ENCODE measurements around the gene PMEPA1.
A peak's percentile ranks its signal among the peaks of the same experiment; 100 is the strongest.

Gene PMEPA1

DNA sequence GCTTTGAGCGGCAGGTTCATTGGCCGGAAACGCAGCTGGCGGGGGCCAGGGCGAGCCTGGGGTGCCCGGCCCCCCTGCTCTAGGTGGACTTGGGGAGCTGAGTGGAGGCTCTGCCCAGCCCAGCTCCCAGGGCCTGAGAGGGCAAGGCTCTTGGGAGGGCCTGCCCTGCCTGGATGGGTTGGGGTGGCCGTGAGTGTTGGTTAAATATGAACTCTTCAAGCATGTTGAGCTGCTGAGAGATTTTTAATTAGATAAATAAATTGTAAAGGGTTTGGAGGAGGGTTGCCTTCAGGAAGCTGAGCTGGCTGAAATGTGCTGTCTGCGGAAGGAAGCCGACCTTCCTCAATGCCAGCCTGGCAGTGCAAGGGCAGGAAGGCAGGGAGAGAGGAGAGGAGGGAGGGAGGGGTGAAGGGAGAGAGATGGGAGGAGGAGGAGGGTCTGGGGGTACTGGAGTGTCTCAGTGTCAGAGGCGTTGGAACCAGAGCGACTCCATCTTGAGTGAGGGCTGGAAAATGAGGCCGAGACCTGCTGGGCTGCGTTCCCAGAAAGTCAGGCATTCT lies 39.4 kb upstream of the PMEPA1 start:
- Histone ChIP-seq H3K9me3 (ENCODE audit: control insufficient read depth in 1 of 2, low read length in 2 of 2) (no peaks in the 10 kb centered on the region), H3K4me3 (ENCODE audit: low read depth in 1 of 2, low read length in 2 of 2) (peak overlapping the region in 1 of 2 donors; percentile 54), H3K27ac (ENCODE audit: low read depth, low read length) (peak overlapping the region; percentile 18)

GRCh38 chr20:57748601-57749130 lies 38.9 kb upstream of the PMEPA1 start:
- Histone ChIP-seq H3K4me1 (ENCODE audit: control insufficient read depth in 1 of 2, insufficient read depth in 2 of 2, low read length in 2 of 2) (peaks cover 11 to 17% of the 10 kb centered on the region in 2 donors), H3K27me3 (ENCODE audit: control insufficient read depth in 1 of 2, insufficient read depth in 2 of 2, low read length in 2 of 2) (peaks cover 22 to 35% of the 10 kb centered on the region in 2 donors), H3K9me3 (ENCODE audit: control insufficient read depth in 1 of 2, low read length in 2 of 2) (no peaks in the 10 kb centered on the region), H3K9ac (ENCODE audit: low read depth in 1 of 2, low read length in 2 of 2) (no peak overlapping the region), H3K4me3 (ENCODE audit: low read depth in 1 of 2, low read length in 2 of 2) (peak overlapping the region in 1 of 2 donors; percentile 54), H3K36me3 (ENCODE audit: control insufficient read depth in 1 of 2, insufficient read depth in 2 of 2, low read length in 2 of 2) (no peaks in the 10 kb centered on the region), H3K27ac (ENCODE audit: low read depth, low read length) (peak overlapping the region; percentile 18)

More for the DNA sequence above, 39.4 kb upstream of the PMEPA1 start:
- Histone ChIP-seq H3K9ac (ENCODE audit: low read depth in 1 of 2, low read length in 2 of 2) (no peak overlapping the region), H3K4me1 (ENCODE audit: control insufficient read depth in 1 of 2, insufficient read depth in 2 of 2, low read length in 2 of 2) (peaks cover 11 to 17% of the 10 kb centered on the region in 2 donors), H3K27me3 (ENCODE audit: control insufficient read depth in 1 of 2, insufficient read depth in 2 of 2, low read length in 2 of 2) (peaks cover 22 to 37% of the 10 kb centered on the region in 2 donors), H3K36me3 (ENCODE audit: control insufficient read depth in 1 of 2, insufficient read depth in 2 of 2, low read length in 2 of 2) (no peaks in the 10 kb centered on the region)

DNA sequence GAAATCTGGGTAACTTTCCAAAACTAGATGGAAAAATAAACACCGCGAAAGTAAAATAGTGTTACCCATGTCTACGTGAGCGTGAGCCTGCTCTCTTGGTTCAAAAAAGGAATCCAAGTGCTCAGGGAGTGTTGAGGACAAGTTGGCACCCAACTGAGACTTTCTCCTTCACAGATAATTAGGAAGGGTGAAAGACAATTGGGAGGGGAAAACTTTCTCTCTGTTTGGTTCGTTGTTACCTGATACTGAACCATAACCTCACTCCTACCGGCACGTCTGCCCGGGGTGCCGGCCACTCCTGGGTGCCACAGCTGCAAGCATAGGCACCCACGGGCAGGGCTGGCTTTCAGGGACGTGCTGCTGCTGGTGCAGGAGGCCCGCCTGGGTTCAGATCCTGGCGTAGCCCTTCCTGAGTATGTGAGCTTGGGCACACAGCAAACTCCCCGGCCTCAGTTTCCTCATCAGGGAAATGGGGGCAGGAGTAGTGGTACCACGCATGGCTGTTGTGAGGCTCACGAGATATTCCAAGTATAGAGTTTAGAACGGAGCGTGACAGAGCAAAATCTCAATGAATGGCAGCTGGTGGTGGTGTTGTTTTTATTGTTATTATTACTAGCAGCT lies 38.2 kb upstream of the PMEPA1 start:
- H3K9ac ChIP-seq (ENCODE audit: low read depth in 1 of 2, low read length in 2 of 2): no peak overlapping the region
- no peak overlapping the region for H3K4me3 ChIP-seq (ENCODE audit: low read depth in 1 of 2, low read length in 2 of 2)
- peaks cover 11 to 17% of the 10 kb centered on the region in 2 donors for H3K4me1 ChIP-seq (ENCODE audit: control insufficient read depth in 1 of 2, insufficient read depth in 2 of 2, low read length in 2 of 2)

GRCh38 chr20:57746832-57747404 lies 37.1 kb upstream of the PMEPA1 start:
- H3K27ac ChIP-seq (ENCODE audit: low read depth, low read length): no peak overlapping the region
- no peaks in the 10 kb centered on the region for H3K36me3 ChIP-seq (ENCODE audit: control insufficient read depth in 1 of 2, insufficient read depth in 2 of 2, low read length in 2 of 2)
- no peak overlapping the region for H3K4me3 ChIP-seq (ENCODE audit: low read depth in 1 of 2, low read length in 2 of 2)
- H3K27me3 ChIP-seq (ENCODE audit: control insufficient read depth in 1 of 2, insufficient read depth in 2 of 2, low read length in 2 of 2): peaks cover 33 to 38% of the 10 kb centered on the region in 2 donors
- H3K9ac ChIP-seq (ENCODE audit: low read depth in 1 of 2, low read length in 2 of 2): no peak overlapping the region
- peaks cover 11 to 17% of the 10 kb centered on the region in 2 donors for H3K4me1 ChIP-seq (ENCODE audit: control insufficient read depth in 1 of 2, insufficient read depth in 2 of 2, low read length in 2 of 2)
- H3K9me3 ChIP-seq (ENCODE audit: control insufficient read depth in 1 of 2, low read length in 2 of 2): no peaks in the 10 kb centered on the region

More for the DNA sequence above, 38.2 kb upstream of the PMEPA1 start:
- peaks cover 22 to 35% of the 10 kb centered on the region in 2 donors for H3K27me3 ChIP-seq (ENCODE audit: control insufficient read depth in 1 of 2, insufficient read depth in 2 of 2, low read length in 2 of 2)
- no peaks in the 10 kb centered on the region for H3K9me3 ChIP-seq (ENCODE audit: control insufficient read depth in 1 of 2, low read length in 2 of 2)
- H3K36me3 ChIP-seq (ENCODE audit: control insufficient read depth in 1 of 2, insufficient read depth in 2 of 2, low read length in 2 of 2): no peaks in the 10 kb centered on the region
- no peak overlapping the region for H3K27ac ChIP-seq (ENCODE audit: low read depth, low read length)

DNA sequence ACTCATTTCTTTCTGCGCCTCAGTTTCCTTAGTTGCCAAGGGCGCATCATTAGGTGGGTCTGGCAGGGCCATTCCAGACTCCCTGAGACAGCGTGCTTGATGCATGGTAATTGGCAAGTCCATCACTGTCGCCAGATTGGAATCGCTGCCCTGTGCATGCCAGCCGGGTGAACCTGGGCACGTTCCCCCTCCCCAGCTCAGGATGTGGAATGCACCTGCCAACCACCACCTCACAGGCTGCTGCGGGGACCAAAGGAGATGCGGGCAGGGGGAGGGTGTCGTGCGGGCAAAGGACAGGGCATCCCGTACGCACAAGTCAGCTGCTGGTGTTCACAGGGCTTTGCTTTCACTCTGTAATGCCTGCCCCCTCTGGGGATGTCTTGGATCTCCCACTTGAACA lies 36.4 kb upstream of the PMEPA1 start:
- Histone ChIP-seq H3K9ac (ENCODE audit: low read depth in 1 of 2, low read length in 2 of 2) (no peak overlapping the region), H3K27ac (ENCODE audit: low read depth, low read length) (no peak overlapping the region), H3K4me1 (ENCODE audit: control insufficient read depth in 1 of 2, insufficient read depth in 2 of 2, low read length in 2 of 2) (peaks cover 11 to 17% of the 10 kb centered on the region in 2 donors), H3K36me3 (ENCODE audit: control insufficient read depth in 1 of 2, insufficient read depth in 2 of 2, low read length in 2 of 2) (no peaks in the 10 kb centered on the region), H3K27me3 (ENCODE audit: control insufficient read depth in 1 of 2, insufficient read depth in 2 of 2, low read length in 2 of 2) (peaks cover 32 to 34% of the 10 kb centered on the region in 2 donors), H3K4me3 (ENCODE audit: low read depth in 1 of 2, low read length in 2 of 2) (no peak overlapping the region), H3K9me3 (ENCODE audit: control insufficient read depth in 1 of 2, low read length in 2 of 2) (no peaks in the 10 kb centered on the region)

DNA sequence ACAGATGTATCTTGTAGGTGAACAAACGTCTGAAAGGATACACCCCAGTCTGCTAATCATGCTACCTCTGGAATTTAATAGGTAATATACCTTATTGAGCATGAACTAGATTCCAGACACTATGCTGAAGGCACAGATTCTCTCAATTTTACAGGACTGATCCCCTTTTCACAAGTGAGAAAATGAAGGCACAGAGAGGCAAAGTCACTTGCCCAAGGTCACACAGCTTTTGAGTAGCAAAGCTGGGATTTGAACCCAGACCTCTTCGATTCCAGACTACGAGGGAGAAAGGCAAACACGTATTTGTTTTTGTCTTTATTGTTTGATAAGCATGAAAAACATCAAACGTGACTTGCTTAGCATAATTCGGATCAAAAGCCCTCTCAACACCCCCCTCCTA lies 34.4 kb upstream of the PMEPA1 start:
- H3K27me3 ChIP-seq (ENCODE audit: control insufficient read depth in 1 of 2, insufficient read depth in 2 of 2, low read length in 2 of 2): peaks cover 26 to 29% of the 10 kb centered on the region in 2 donors
- no peak overlapping the region for H3K27ac ChIP-seq (ENCODE audit: low read depth, low read length)
- H3K36me3 ChIP-seq (ENCODE audit: control insufficient read depth in 1 of 2, insufficient read depth in 2 of 2, low read length in 2 of 2): no peaks in the 10 kb centered on the region
- H3K9ac ChIP-seq (ENCODE audit: low read depth in 1 of 2, low read length in 2 of 2): no peak overlapping the region
- peaks cover 11 to 14% of the 10 kb centered on the region in 2 donors for H3K4me1 ChIP-seq (ENCODE audit: control insufficient read depth in 1 of 2, insufficient read depth in 2 of 2, low read length in 2 of 2)
- H3K9me3 ChIP-seq (ENCODE audit: control insufficient read depth in 1 of 2, low read length in 2 of 2): no peaks in the 10 kb centered on the region
- H3K4me3 ChIP-seq (ENCODE audit: low read depth in 1 of 2, low read length in 2 of 2): no peak overlapping the region

DNA sequence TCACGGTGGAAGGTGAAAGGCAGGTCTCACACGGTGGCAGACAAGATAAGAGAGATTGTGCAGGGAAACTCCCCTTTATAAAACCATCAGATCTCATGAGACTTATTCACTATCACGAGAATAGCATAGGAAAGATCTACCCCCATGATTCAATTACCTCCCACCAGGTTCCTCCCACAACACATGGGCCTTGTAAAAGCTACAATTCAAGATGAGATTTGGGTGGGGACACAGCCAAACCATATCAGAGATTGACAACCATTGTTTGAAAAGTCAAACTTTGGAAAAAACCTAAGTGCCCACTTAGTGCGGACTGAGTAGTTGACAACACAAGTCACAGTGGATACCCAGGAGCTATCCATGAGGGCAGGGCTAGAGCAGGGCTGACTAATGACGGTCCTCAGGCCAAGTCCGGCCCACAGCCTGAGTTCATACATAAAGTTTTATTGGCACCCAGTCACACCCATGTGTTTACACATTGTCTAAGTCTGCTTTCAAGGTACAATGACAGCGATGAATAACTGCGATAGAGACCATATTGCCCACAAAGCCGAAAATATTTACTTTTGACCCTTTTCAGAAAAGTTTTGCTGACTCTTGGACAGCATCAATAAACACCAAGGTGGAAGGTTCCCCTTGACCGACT lies 33.8 kb upstream of the PMEPA1 start:
- Histone ChIP-seq H3K9me3 (ENCODE audit: control insufficient read depth in 1 of 2, low read length in 2 of 2) (no peaks in the 10 kb centered on the region), H3K9ac (ENCODE audit: low read depth in 1 of 2, low read length in 2 of 2) (no peak overlapping the region), H3K4me3 (ENCODE audit: low read depth in 1 of 2, low read length in 2 of 2) (no peak overlapping the region), H3K27me3 (ENCODE audit: control insufficient read depth in 1 of 2, insufficient read depth in 2 of 2, low read length in 2 of 2) (peaks cover 20 to 23% of the 10 kb centered on the region in 2 donors), H3K36me3 (ENCODE audit: control insufficient read depth in 1 of 2, insufficient read depth in 2 of 2, low read length in 2 of 2) (no peaks in the 10 kb centered on the region), H3K4me1 (ENCODE audit: control insufficient read depth in 1 of 2, insufficient read depth in 2 of 2, low read length in 2 of 2) (peaks cover 5 to 8% of the 10 kb centered on the region in 2 donors), H3K27ac (ENCODE audit: low read depth, low read length) (no peak overlapping the region)

DNA sequence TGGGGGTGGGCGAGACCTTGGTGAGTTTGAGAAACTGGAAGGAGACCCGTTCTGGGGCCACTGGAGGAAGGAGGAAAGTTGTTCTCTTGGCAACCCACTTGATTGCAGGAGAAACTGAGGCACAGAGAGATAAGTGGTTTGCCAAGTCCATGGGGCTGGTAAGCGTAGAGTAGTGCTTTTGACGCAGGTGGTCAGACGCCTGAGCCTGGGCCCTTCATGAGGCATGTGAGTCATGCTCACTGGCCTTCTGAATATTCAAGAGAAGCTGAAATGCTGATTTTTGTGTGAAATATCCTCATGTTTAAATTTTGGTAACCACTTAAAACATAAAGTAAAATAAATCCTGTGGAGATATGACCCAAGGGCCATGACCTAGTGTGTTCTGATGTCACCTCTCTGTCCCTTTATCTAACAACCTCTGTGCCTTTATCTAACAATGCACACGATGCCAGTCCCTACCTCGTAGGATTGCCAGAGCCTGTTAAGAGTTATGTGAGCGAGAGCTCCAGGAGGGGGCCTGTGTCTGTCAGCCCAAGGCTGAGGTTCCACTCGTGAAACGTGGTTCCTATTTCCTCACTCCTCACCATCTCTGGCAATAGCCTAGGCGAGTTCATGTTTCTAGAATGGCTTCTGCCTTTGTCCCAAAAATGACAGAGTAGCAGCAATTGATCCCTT lies 32.8 kb upstream of the PMEPA1 start:
- Histone ChIP-seq H3K27ac (ENCODE audit: low read depth, low read length) (no peak overlapping the region), H3K4me3 (ENCODE audit: low read depth in 1 of 2, low read length in 2 of 2) (no peak overlapping the region), H3K36me3 (ENCODE audit: control insufficient read depth in 1 of 2, insufficient read depth in 2 of 2, low read length in 2 of 2) (no peaks in the 10 kb centered on the region), H3K9ac (ENCODE audit: low read depth in 1 of 2, low read length in 2 of 2) (no peak overlapping the region), H3K27me3 (ENCODE audit: control insufficient read depth in 1 of 2, insufficient read depth in 2 of 2, low read length in 2 of 2) (peaks cover 16 to 17% of the 10 kb centered on the region in 2 donors), H3K9me3 (ENCODE audit: control insufficient read depth in 1 of 2, low read length in 2 of 2) (no peaks in the 10 kb centered on the region), H3K4me1 (ENCODE audit: control insufficient read depth in 1 of 2, insufficient read depth in 2 of 2, low read length in 2 of 2) (peaks cover 0 to 3% of the 10 kb centered on the region in 2 donors)

- Histone ChIP-seq H3K27me3 (ENCODE audit: control insufficient read depth in 1 of 2, insufficient read depth in 2 of 2, low read length in 2 of 2) (peaks cover 3 to 21% of the 10 kb centered on the region in 2 donors), H3K4me1 (ENCODE audit: control insufficient read depth in 1 of 2, insufficient read depth in 2 of 2, low read length in 2 of 2) (peaks cover 0 to 7% of the 10 kb centered on the region in 2 donors), H3K4me3 (ENCODE audit: low read depth in 1 of 2, low read length in 2 of 2) (no peak overlapping the region), H3K27ac (ENCODE audit: low read depth, low read length) (no peak overlapping the region), H3K9me3 (ENCODE audit: control insufficient read depth in 1 of 2, low read length in 2 of 2) (no peaks in the 10 kb centered on the region), H3K9ac (ENCODE audit: low read depth in 1 of 2, low read length in 2 of 2) (no peak overlapping the region), H3K36me3 (ENCODE audit: control insufficient read depth in 1 of 2, insufficient read depth in 2 of 2, low read length in 2 of 2) (no peaks in the 10 kb centered on the region)
Observed at GRCh38 chr20:57738484-57738883, 28.7 kb upstream of the PMEPA1 start.

Data from duodenal mucosa (tissue), 2 donors.